HepG2 (cell line): ENCODE results near the gene MTF1. TPM values are rescaled to one million over a fixed set of nuclear protein-coding genes. Genes with fewer than 3 reads are reported as not detected.
A peak's percentile ranks its signal among the peaks of the same experiment; 100 is the strongest.

Experiments
- ATAC-seq: fragments of 200-7000 bp; cut with Tn5 transposase; 3 replicates; pipeline ENCODE4 v1.9.1; 2020; ENCODE audit warnings: mild to moderate bottlenecking, moderate library complexity
- BruUV-seq: library from RNA; stranded (reverse); fragments of 400-500 nt; replicated peaks from 2 replicates; lab custom pipeline; 2021; lab: Mats Ljungman, UMichigan
- CTCF ChIA-PET: fragments of 300-600 bp; formaldehyde crosslinking; extraction: SDS; loops from one replicate; lab custom pipeline; 2021; ENCODE audit warnings: low total read pairs, inconsistent platforms, low intra/inter-chr PET ratio; lab: Yijun Ruan, JAX
- POLR2A ChIA-PET: fragments of 350-600 bp; sonication (Branson Sonifier 250); formaldehyde crosslinking; loops from one replicate; lab custom pipeline; 2020; ENCODE audit warnings: antibody characterized with exemption, inconsistent platforms; lab: Yijun Ruan, JAX
- DNase-seq: peaks from one replicate; pipeline ENCODE4 v3.0.0-alpha.2; 2015; ENCODE audit warnings: low spot score
- FAIRE-seq: peaks from 3 replicates; lab custom pipeline; 2011; peaks lifted over from hg19 to GRCh38; lab: Jason Lieb, UNC
- H2AFZ ChIP-seq: one replicate; pipeline ENCODE4 v1.6.1; 2011; ENCODE audit warnings: low read length, inconsistent platforms
- H3K27ac ChIP-seq: fragments of 300-600 bp; 3 replicates; pipeline ENCODE4 v1.8.0; 2011; ENCODE audit warnings: mixed run types, mild to moderate bottlenecking, mixed read lengths, low read length, inconsistent platforms; ENCODE audit not compliant: insufficient read depth; ENCODE audit errors: extremely low read length
- H3K27me3 ChIP-seq, 2 experiments: fragments of 200-600 bp in 1 of 2; 2 replicates in 1 of 2; 3 replicates in 1 of 2; pipeline versions ENCODE4 v1.6.0 to v1.8.0; 2011; ENCODE audit warnings: low read length in 2 of 2, mild to moderate bottlenecking in 2 of 2, moderate library complexity in 2 of 2, inconsistent platforms in 1 of 2; ENCODE audit not compliant: insufficient read depth in 2 of 2, control insufficient read depth in 1 of 2
- H3K36me3 ChIP-seq, 2 experiments: fragments of 200-600 bp in 1 of 2; replicated peaks in 1 of 2; 2 replicates in 1 of 2; 3 replicates in 1 of 2; pipeline versions ENCODE4 v1.5.1 to v1.8.0; 2011; ENCODE audit warnings: low read length in 2 of 2, inconsistent platforms in 1 of 2; ENCODE audit not compliant: insufficient read depth in 2 of 2, control insufficient read depth in 1 of 2
- H3K4me1 ChIP-seq: 2 replicates; pipeline ENCODE4 v1.5.1; 2012; ENCODE audit warnings: low read length, inconsistent platforms; ENCODE audit not compliant: insufficient read depth
- H3K4me2 ChIP-seq: 2 replicates; pipeline ENCODE4 v1.6.0; 2011; ENCODE audit warnings: low read depth, low read length, inconsistent platforms
- H3K4me3 ChIP-seq, 3 experiments: fragments of 200-600 bp in 1 of 3; sonication (generic), shearing (Covaris generic) in 1 of 3; replicated peaks in 1 of 3; 2 replicates each; pipeline ENCODE4 v1.5.1; 2011 to 2016; ENCODE audit warnings: low read length in 3 of 3, inconsistent platforms in 2 of 3, low read depth in 2 of 3, mild to moderate bottlenecking in 2 of 3, control low read depth in 1 of 3, mixed read lengths in 1 of 3; ENCODE audit not compliant: insufficient read depth in 1 of 3
- H3K79me2 ChIP-seq: one replicate; pipeline ENCODE4 v1.6.1; 2011; ENCODE audit warnings: low read length, inconsistent platforms; ENCODE audit not compliant: insufficient read depth
- H3K9ac ChIP-seq: 2 replicates; pipeline ENCODE4 v1.6.0; 2011; ENCODE audit warnings: mild to moderate bottlenecking, low read depth, low read length, inconsistent platforms; ENCODE audit not compliant: insufficient read depth
- H3K9me3 ChIP-seq: 2 replicates; pipeline ENCODE4 v1.5.1; 2012; ENCODE audit warnings: mild to moderate bottlenecking, low read length
- H4K20me1 ChIP-seq: 2 replicates; pipeline ENCODE4 v1.6.0; 2011; ENCODE audit warnings: inconsistent platforms, mild to moderate bottlenecking, low read length, moderate library complexity; ENCODE audit not compliant: insufficient read depth
- CTCF ChIP-seq: sonication (generic); formaldehyde crosslinking; IDR thresholded peaks from 2 replicates; pipeline ENCODE4 v1.5.0; 2020; ENCODE audit warnings: mild to moderate bottlenecking, missing genetic modification reagents, moderate library complexity
- STAG1 ChIP-seq: sonication (generic); formaldehyde crosslinking; IDR thresholded peaks from 2 replicates; pipeline ENCODE4 v1.4.0; 2020; ENCODE audit warnings: missing genetic modification reagents
- ZNF3 ChIP-seq: IDR thresholded peaks from 2 replicates; pipeline ENCODE4 v1.7.0; 2017; ENCODE audit warnings: inconsistent platforms
- ZNF484 ChIP-seq: sonication (generic); formaldehyde crosslinking; IDR thresholded peaks from 2 replicates; pipeline ENCODE4 v1.5.1; 2020; ENCODE audit warnings: mild to moderate bottlenecking, low read depth, missing genetic modification reagents, borderline replicate concordance
- ZNF652 ChIP-seq: IDR thresholded peaks from 2 replicates; pipeline ENCODE4 v1.6.1; 2016; ENCODE audit warnings: low read depth, borderline replicate concordance
- WGBS: methylation state at CpG from one replicate; pipeline ENCODE4 v1.1.6; 2017; ENCODE audit warnings: low lambda C conversion rate; 5-methylcytosine and 5-hydroxymethylcytosine counted together
- in situ Hi-C: cut with HindIII; loops from 2 replicates; pipeline ENCODE4 v1.10.0; 2017; ENCODE audit warnings: low pct_unique_long_range_greater_than_20kb; ENCODE audit not compliant: extremely low pct_ligation_motif_present
- intact Hi-C: fragments of 100-400 bp; cut with micrococcal nuclease; formaldehyde crosslinking; loops from one replicate; pipeline ENCODE4 v1.10.0; 2022; ENCODE audit not compliant: unreplicated experiment
- polyA plus RNA-seq, 8 experiments: library from polyadenylated mRNA; depleted of rRNA in 3 of 8; stranded (reverse) in 7 of 8; unstranded in 1 of 8; fragments of >200 nt; fragmentation: Illumina TruSeq in 4 of 8; extraction: Trizol in 4 of 8; gene quantifications; 2 replicates each; pipeline versions ENCODE4 v1.2.1 to v1.2.3, GENCODE V29; 2011 to 2016; ENCODE audit warnings: low read depth in 4 of 8, missing spikeins in 1 of 8, mixed read lengths in 1 of 8; ENCODE audit not compliant: insufficient read depth in 1 of 8
- total RNA-seq, 5 experiments: library from RNA; depleted of rRNA; stranded (reverse); fragments of >200 nt; fragmentation: Illumina TruSeq; extraction: Trizol; gene quantifications; 2 replicates each; pipeline ENCODE4 v1.2.3, GENCODE V29; 2016; ENCODE audit warnings: low read depth in 1 of 5
- TF ChIP-seq, protein P1 (sequence below): sonication (generic); formaldehyde crosslinking; conservative IDR thresholded peaks from 2 replicates; pipeline ENCODE4 v1.4.0; 2020; ENCODE audit warnings: mild to moderate bottlenecking, missing genetic modification reagents, moderate library complexity

The MTF1 gene
- total and polyA plus RNA-seq, 2 of the 13 experiments (the other 11 are each of a cell fraction or from before 2014, with no cell fraction given): 2.4 to 3.3 TPM

DNA sequence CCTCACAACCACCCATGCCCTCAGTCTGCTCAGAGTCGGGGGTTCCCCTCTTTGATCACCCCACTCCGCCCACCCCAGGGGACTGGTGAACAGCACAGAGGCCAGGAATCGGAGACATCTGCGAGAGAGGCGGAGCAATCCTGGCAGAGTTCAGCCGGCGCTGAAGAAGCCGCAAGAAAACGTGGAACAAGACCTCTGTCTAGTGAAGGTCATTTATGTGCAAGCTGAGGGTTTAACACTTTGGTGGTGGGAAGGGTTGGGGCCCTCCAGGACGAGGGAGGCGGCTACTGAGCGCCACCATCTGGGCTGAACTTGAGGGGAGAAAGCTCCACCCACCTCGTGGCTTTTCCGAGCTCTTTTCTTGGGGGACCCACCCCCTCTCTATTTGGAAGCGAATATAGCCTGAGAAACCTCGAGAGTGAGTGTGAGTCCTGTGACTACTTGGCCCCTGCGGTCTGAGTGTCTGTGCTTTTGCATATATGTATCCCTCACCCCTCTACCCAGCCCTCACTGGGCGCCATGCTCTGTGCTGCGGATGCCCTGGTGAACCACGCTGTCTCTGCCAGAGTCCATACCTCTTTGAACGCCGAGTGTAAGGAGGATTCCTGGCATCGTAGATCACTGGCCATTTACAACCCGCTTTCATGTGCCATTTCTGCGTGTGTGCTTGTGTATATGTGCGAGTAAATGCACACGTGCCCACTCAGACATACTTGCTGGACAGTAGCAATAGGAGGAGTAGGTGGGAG is 93.3 kb downstream of the MTF1 start:
- ATAC-seq: peak; percentile 35
- intact Hi-C loops: no loop called here
- no peak overlapping the region for H3K27ac ChIP-seq
- TF ChIP-seq STAG1 (CRISPR knock-in tag): peak; percentile 57
- TF ChIP-seq ZNF484 (CRISPR knock-in tag): no peak
- no peak for TF ChIP-seq ZNF3 (CRISPR knock-in tag)
- TF ChIP-seq, protein P1, sequence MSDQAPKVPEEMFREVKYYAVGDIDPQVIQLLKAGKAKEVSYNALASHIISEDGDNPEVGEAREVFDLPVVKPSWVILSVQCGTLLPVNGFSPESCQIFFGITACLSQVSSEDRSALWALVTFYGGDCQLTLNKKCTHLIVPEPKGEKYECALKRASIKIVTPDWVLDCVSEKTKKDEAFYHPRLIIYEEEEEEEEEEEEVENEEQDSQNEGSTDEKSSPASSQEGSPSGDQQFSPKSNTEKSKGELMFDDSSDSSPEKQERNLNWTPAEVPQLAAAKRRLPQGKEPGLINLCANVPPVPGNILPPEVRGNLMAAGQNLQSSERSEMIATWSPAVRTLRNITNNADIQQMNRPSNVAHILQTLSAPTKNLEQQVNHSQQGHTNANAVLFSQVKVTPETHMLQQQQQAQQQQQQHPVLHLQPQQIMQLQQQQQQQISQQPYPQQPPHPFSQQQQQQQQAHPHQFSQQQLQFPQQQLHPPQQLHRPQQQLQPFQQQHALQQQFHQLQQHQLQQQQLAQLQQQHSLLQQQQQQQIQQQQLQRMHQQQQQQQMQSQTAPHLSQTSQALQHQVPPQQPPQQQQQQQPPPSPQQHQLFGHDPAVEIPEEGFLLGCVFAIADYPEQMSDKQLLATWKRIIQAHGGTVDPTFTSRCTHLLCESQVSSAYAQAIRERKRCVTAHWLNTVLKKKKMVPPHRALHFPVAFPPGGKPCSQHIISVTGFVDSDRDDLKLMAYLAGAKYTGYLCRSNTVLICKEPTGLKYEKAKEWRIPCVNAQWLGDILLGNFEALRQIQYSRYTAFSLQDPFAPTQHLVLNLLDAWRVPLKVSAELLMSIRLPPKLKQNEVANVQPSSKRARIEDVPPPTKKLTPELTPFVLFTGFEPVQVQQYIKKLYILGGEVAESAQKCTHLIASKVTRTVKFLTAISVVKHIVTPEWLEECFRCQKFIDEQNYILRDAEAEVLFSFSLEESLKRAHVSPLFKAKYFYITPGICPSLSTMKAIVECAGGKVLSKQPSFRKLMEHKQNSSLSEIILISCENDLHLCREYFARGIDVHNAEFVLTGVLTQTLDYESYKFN: no peak
- peak; percentile 64 for TF ChIP-seq ZNF652
- peak; percentile 52 for TF ChIP-seq CTCF (CRISPR knock-in tag)
- TF ChIP-seq, all 625 proteins: peak for 3
- H3K36me3 ChIP-seq: no peaks in the 10 kb centered on the region
- H3K4me3 ChIP-seq: peak overlapping the region in 1 of 3 experiments; percentile 2; a peak in 1 of 6 replicates
- POLR2A ChIA-PET: interaction anchor here (1.6 kb wide), 1 partner anchor 76 kb away, joined by 5 read pairs; a partner anchor contains a TSS
- 14% methylated on average over 19 of the region's 27 CpGs for WGBS
- H2AFZ ChIP-seq: no peak overlapping the region
- H3K79me2 ChIP-seq: no peaks in the 10 kb centered on the region
- no peaks in the 10 kb centered on the region for H3K9me3 ChIP-seq
- peaks cover 0 to 42% of the 10 kb centered on the region in 2 experiments; a peak in 4 of 5 replicates for H3K27me3 ChIP-seq
- H4K20me1 ChIP-seq: no peaks in the 10 kb centered on the region
- peak overlapping the region; percentile 45 for H3K4me2 ChIP-seq
- DNase-seq: no peak
- H3K9ac ChIP-seq: no peak overlapping the region
- in situ Hi-C loops: no loop called here
- BruUV-seq: no TSS peak
- CTCF ChIA-PET: no interaction called here
- peaks cover 6% of the 10 kb centered on the region; the same call in 1 of the 2 replicates for H3K4me1 ChIP-seq
- no peak for FAIRE-seq
